ENCODE measurements around the gene CACNG4.

- TF ChIP-seq, protein P1, sequence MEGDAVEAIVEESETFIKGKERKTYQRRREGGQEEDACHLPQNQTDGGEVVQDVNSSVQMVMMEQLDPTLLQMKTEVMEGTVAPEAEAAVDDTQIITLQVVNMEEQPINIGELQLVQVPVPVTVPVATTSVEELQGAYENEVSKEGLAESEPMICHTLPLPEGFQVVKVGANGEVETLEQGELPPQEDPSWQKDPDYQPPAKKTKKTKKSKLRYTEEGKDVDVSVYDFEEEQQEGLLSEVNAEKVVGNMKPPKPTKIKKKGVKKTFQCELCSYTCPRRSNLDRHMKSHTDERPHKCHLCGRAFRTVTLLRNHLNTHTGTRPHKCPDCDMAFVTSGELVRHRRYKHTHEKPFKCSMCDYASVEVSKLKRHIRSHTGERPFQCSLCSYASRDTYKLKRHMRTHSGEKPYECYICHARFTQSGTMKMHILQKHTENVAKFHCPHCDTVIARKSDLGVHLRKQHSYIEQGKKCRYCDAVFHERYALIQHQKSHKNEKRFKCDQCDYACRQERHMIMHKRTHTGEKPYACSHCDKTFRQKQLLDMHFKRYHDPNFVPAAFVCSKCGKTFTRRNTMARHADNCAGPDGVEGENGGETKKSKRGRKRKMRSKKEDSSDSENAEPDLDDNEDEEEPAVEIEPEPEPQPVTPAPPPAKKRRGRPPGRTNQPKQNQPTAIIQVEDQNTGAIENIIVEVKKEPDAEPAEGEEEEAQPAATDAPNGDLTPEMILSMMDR (IDR thresholded peaks at IDR 0.05) = no peak
- TF ChIP-seq POLR2AphosphoS5 (IDR thresholded peaks at IDR 0.05) (no peak), POLR2A (IDR thresholded peaks at IDR 0.05) (no peak)
These were observed 16.4 kb downstream of the CACNG4 start for GRCh38 chr17:66980896-66981295.
